Glutamatergic neuron (in vitro differentiated cells): ENCODE results near the gene MPND. TPM values are rescaled to one million over a fixed set of nuclear protein-coding genes. Genes with fewer than 3 reads are reported as not detected.

Experiments
- DNase-seq: peaks from one replicate; pipeline ENCODE4 v3.0.0; 2022
- H3K27ac Mint-ChIP-seq: one replicate; pipeline ENCODE4 v1.8.0; 2020; ENCODE audit warnings: mild to moderate bottlenecking, mixed read lengths, inconsistent platforms; ENCODE audit not compliant: unreplicated experiment
- H3K27me3 Mint-ChIP-seq: one replicate; pipeline ENCODE4 v1.8.0; 2020; ENCODE audit warnings: mild to moderate bottlenecking, moderate library complexity, mixed read lengths, inconsistent platforms; ENCODE audit not compliant: unreplicated experiment
- H3K36me3 Mint-ChIP-seq: one replicate; pipeline ENCODE4 v1.8.0; 2020; ENCODE audit warnings: mild to moderate bottlenecking, mixed read lengths, inconsistent platforms; ENCODE audit not compliant: unreplicated experiment
- H3K4me1 Mint-ChIP-seq: one replicate; pipeline ENCODE4 v1.8.0; 2020; ENCODE audit warnings: mild to moderate bottlenecking, low read depth, mixed read lengths, inconsistent platforms; ENCODE audit not compliant: unreplicated experiment
- H3K4me3 Mint-ChIP-seq: one replicate; pipeline ENCODE4 v1.8.0; 2020; ENCODE audit warnings: mild to moderate bottlenecking, mixed read lengths, inconsistent platforms; ENCODE audit not compliant: unreplicated experiment
- H3K9me3 Mint-ChIP-seq: one replicate; pipeline ENCODE4 v1.8.0; 2020; ENCODE audit warnings: mild to moderate bottlenecking, moderate library complexity, mixed read lengths, inconsistent platforms; ENCODE audit not compliant: unreplicated experiment
- total RNA-seq: library from RNA; stranded (reverse); fragmentation: NEBNext Ultra II Directional; extraction: Animal tissue kit (Norgen Biotek cat#: 25700); gene quantifications from one replicate; pipeline ENCODE4 v1.2.1, GENCODE V29; 2021; ENCODE audit not compliant: unreplicated experiment
- TF ChIP-seq, protein P1 (sequence below): fragments of 200-600 bp; sonication (generic); IDR thresholded peaks from one replicate; pipeline ENCODE4 v1.5.0; 2021; ENCODE audit not compliant: partially characterized antibody, unreplicated experiment

MPND gene
- total RNA-seq, 1 donor from 2014 or later: 56.7 TPM

DNA sequence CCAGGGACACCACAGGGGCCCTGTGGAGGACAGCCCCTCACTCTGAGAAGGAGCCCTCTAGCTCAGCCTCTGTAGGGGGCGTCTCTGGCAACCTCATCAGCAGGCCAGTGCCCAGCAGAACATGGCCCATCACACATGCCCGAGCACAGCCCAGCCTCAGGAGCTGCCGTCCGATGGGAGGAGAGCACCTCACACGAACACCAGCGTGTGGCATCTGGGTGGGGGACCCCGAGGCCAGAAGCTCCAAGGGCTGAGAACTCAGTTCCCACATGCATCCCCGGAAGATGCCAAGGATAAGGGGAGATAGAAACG lies 45.7 kb downstream of the MPND start:
- Mint-ChIP-seq H3K4me3 (peak overlapping the region; percentile 50), H3K4me1 (peaks cover 42% of the 10 kb centered on the region), H3K9me3 (peaks cover 1% of the 10 kb centered on the region), H3K27me3 (peaks cover 6% of the 10 kb centered on the region), H3K36me3 (no peaks in the 10 kb centered on the region), H3K27ac (no peak overlapping the region)
- no peak for DNase-seq
- TF ChIP-seq, protein P1, sequence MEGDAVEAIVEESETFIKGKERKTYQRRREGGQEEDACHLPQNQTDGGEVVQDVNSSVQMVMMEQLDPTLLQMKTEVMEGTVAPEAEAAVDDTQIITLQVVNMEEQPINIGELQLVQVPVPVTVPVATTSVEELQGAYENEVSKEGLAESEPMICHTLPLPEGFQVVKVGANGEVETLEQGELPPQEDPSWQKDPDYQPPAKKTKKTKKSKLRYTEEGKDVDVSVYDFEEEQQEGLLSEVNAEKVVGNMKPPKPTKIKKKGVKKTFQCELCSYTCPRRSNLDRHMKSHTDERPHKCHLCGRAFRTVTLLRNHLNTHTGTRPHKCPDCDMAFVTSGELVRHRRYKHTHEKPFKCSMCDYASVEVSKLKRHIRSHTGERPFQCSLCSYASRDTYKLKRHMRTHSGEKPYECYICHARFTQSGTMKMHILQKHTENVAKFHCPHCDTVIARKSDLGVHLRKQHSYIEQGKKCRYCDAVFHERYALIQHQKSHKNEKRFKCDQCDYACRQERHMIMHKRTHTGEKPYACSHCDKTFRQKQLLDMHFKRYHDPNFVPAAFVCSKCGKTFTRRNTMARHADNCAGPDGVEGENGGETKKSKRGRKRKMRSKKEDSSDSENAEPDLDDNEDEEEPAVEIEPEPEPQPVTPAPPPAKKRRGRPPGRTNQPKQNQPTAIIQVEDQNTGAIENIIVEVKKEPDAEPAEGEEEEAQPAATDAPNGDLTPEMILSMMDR: no peak

DNA sequence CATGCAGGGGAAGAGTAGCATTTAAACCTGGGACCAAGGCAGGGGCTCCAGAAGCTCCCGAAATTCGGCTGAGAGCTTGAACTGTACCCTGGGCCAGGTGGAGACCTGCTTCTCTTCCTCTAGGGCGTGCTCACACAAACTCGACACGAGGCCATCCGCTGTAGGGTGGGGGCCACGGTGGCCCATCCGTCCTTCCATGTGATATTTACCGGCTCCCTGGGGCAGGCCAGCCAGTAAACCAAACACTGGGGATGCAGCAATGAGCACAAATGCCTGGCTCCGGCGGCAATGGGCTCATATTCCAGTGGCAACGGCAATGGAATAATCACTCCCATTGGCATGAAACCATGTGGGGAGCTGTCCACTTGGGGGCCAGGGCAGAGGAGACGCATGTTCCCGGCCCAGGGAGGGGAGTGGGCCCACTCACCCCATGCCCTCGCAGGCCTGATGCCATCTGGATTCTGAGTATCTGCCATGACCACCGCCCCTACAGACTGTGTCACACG lies 46.2 kb downstream of the MPND start:
- peaks cover 6% of the 10 kb centered on the region for H3K27me3 Mint-ChIP-seq
- H3K4me3 Mint-ChIP-seq: no peak overlapping the region
- no peak for DNase-seq
- peaks cover 1% of the 10 kb centered on the region for H3K9me3 Mint-ChIP-seq
- peaks cover 45% of the 10 kb centered on the region for H3K4me1 Mint-ChIP-seq
- no peak overlapping the region for H3K27ac Mint-ChIP-seq
- TF ChIP-seq, protein P1: no peak
- no peaks in the 10 kb centered on the region for H3K36me3 Mint-ChIP-seq

DNA sequence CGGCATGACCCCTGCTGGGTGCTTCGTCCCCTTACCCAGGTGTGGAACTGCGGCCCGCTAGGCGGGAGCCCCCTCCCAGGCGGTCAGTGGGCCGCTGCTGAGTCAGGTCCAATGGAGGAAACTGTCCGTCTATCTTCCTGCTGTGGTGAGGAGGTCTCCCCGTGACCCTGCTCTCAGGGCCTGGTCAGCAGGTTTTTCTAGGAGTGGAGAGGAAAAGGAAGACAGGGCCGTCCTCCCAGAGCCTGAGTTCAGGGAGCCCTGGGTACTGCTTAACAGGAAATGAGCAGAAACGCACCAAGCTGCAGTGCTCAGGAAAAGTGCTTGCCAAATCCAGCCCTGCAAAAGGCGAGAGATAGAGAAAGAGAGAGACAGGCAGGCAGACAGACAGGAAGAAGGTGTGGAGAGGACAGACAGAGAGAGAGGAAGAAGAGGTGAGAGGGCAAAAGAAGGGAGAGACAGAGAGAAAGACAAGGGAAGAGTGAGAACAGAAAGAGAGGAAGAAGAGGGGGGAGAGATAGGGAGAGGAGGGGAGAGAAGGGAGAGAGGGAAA lies 46.7 kb downstream of the MPND start:
- H3K4me3 Mint-ChIP-seq: peak overlapping the region; percentile 8
- peaks cover 6% of the 10 kb centered on the region for H3K27me3 Mint-ChIP-seq
- DNase-seq: no peak
- no peak overlapping the region for H3K27ac Mint-ChIP-seq
- TF ChIP-seq, protein P1: no peak
- H3K9me3 Mint-ChIP-seq: peaks cover 1% of the 10 kb centered on the region
- no peaks in the 10 kb centered on the region for H3K36me3 Mint-ChIP-seq
- peaks cover 46% of the 10 kb centered on the region for H3K4me1 Mint-ChIP-seq

DNA sequence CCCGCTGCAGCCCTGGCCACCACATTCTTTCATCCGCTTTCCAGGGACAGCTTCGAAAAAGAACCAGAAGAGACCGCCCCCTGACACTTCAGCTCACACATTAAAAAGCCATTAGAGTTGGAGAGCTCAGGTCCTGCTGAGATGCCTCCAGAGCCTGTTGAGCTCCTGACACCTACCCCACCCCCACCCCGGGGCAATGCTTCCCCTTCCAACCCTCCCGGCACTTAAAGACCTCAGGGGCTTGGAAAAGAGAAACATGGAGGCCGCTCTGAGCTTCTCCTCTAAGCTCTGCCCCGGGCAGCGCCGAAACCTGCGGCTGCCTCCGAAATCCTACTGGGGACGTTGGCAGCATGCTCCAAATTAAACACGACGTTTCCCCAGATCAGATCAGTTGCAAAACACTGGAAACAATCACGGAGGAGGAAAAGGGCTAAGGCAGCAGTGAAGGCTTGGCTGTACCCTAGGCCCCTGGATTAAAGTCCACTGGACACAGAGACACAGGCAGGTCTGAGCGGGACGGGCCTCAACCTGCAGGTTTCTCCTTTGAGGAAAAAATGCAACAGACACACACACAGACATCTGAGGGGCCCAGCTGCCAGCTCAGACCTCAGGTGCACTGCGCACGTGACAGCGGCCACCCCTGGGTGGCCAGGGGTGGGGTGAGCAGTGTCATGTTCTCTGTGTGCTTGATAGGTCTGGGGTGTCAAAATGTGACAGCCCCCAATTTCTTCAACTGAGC lies 47.4 kb downstream of the MPND start:
- Mint-ChIP-seq H3K36me3 (no peaks in the 10 kb centered on the region), H3K27me3 (peaks cover 6% of the 10 kb centered on the region), H3K4me3 (peak overlapping the region; percentile 8), H3K27ac (peak overlapping the region; percentile 33), H3K9me3 (peaks cover 1% of the 10 kb centered on the region), H3K4me1 (peaks cover 45% of the 10 kb centered on the region)
- TF ChIP-seq, protein P1: no peak
- DNase-seq: no peak

DNA sequence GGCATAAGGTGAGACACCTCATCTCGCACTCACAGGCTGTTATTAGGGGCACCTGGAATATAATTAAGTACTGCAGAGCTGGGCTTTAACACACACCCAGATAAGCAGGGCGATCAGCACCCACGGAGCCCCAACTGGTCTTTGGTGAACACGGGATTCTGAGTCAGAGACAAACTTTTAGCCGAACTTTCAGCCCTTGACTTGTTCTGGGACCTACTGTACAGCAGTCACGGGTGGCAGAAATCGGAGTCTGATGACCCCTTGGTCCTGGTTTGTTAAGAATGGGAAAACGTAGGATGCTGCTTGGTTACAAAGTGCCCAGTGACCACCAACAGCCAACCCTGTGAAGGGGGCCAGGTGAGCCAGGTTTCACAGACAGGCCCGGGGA lies 47.9 kb downstream of the MPND start:
- Mint-ChIP-seq H3K36me3 (no peaks in the 10 kb centered on the region), H3K9me3 (peaks cover 1% of the 10 kb centered on the region), H3K27ac (no peak overlapping the region), H3K27me3 (peaks cover 6% of the 10 kb centered on the region), H3K4me1 (peaks cover 40% of the 10 kb centered on the region), H3K4me3 (no peak overlapping the region)
- TF ChIP-seq, protein P1: no peak
- no peak for DNase-seq
